SK-N-SH (cell line): ENCODE measurements around the gene TRIM58.

Experiments
- CHD2 ChIP-seq: fragments of 150-350 bp; IDR thresholded peaks from 2 replicates; pipeline ENCODE4 v1.6.1; 2018; ENCODE audit warnings: low read length; ENCODE audit not compliant: partially characterized antibody
- CTCF ChIP-seq: fragments of 200-600 bp; sonication (generic); IDR thresholded peaks from 2 replicates; pipeline ENCODE4 v1.6.1; 2017; ENCODE audit warnings: antibody characterized with exemption, mild to moderate bottlenecking, moderate library complexity
- EP300 ChIP-seq, 2 experiments: IDR thresholded peaks; 2 replicates each; pipeline versions ENCODE4 v1.4.0 to v1.6.1; 2012; ENCODE audit warnings: borderline replicate concordance in 1 of 2, low read depth in 1 of 2, low read length in 1 of 2
- EZH2phosphoT487 ChIP-seq: fragments of 200-600 bp; sonication (generic); IDR thresholded peaks from 2 replicates; pipeline ENCODE4 v1.6.1; 2017; ENCODE audit warnings: low read depth, mixed run types, mild to moderate bottlenecking, antibody characterized with exemption, moderate library complexity, borderline replicate concordance
- IRF3 ChIP-seq: fragments of 150-350 bp; IDR thresholded peaks from 2 replicates; pipeline ENCODE4 v1.6.1; 2016; ENCODE audit warnings: mild to moderate bottlenecking, low read depth, low read length
- MXI1 ChIP-seq: IDR thresholded peaks from 2 replicates; pipeline ENCODE4 v1.6.1; 2012; ENCODE audit warnings: mild to moderate bottlenecking, low read depth, low read length, improper control_type of control experiment
- NRF1 ChIP-seq: IDR thresholded peaks from 2 replicates; pipeline ENCODE4 v1.6.1; 2012; ENCODE audit warnings: low read depth, mild to moderate bottlenecking, low read length
- POLR2AphosphoS5 ChIP-seq: IDR thresholded peaks from 2 replicates; pipeline ENCODE4 v1.6.1; 2012; ENCODE audit warnings: low read depth, low read length
- REST ChIP-seq: IDR thresholded peaks from 2 replicates; pipeline ENCODE4 v1.6.1; 2012; ENCODE audit warnings: mild to moderate bottlenecking, low read depth, low read length, moderate library complexity
- SIN3A ChIP-seq: IDR thresholded peaks from 2 replicates; pipeline ENCODE4 v1.6.1; 2012; ENCODE audit warnings: low read depth, mild to moderate bottlenecking, low read length, moderate library complexity, borderline replicate concordance
- TAF1 ChIP-seq: IDR thresholded peaks from 2 replicates; pipeline ENCODE4 v1.6.1; 2012; ENCODE audit warnings: low read depth, mild to moderate bottlenecking, low read length, moderate library complexity, borderline replicate concordance
- USF1 ChIP-seq: IDR thresholded peaks from 2 replicates; pipeline ENCODE4 v1.4.0; 2012; ENCODE audit warnings: low read depth, borderline replicate concordance
- ZBTB33 ChIP-seq: IDR thresholded peaks from 2 replicates; pipeline ENCODE4 v1.4.0; 2012; ENCODE audit warnings: low read depth, borderline replicate concordance

GRCh38 chr1:247913786-247914185, 56.8 kb downstream of the TRIM58 start:
- TF ChIP-seq POLR2AphosphoS5 (no peak), CTCF (no peak), NRF1 (no peak), EZH2phosphoT487 (no peak), REST (no peak), ZBTB33 (no peak), SIN3A (no peak), USF1 (no peak), MXI1 (no peak), TAF1 (no peak), IRF3 (no peak), CHD2 (no peak), EP300 (IDR thresholded peaks at IDR 0.05; ENCODE audit: borderline replicate concordance in 1 of 2, low read depth in 1 of 2, low read length in 1 of 2) (no peak)
